Hair follicular keratinocyte (primary cell): ENCODE data around the gene PTH2. TPM values are rescaled to one million over a fixed set of nuclear protein-coding genes. Genes with fewer than 3 reads are reported as not detected.

Source experiments
- total RNA-seq: library from RNA; depleted of rRNA; stranded (reverse); fragments of >200 nt; gene quantifications from 2 replicates; pipeline ENCODE4 v1.2.3, GENCODE V29; 2015

PTH2 gene, protein sequence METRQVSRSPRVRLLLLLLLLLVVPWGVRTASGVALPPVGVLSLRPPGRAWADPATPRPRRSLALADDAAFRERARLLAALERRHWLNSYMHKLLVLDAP
- not detected in 2 replicates for total RNA-seq

DNA sequence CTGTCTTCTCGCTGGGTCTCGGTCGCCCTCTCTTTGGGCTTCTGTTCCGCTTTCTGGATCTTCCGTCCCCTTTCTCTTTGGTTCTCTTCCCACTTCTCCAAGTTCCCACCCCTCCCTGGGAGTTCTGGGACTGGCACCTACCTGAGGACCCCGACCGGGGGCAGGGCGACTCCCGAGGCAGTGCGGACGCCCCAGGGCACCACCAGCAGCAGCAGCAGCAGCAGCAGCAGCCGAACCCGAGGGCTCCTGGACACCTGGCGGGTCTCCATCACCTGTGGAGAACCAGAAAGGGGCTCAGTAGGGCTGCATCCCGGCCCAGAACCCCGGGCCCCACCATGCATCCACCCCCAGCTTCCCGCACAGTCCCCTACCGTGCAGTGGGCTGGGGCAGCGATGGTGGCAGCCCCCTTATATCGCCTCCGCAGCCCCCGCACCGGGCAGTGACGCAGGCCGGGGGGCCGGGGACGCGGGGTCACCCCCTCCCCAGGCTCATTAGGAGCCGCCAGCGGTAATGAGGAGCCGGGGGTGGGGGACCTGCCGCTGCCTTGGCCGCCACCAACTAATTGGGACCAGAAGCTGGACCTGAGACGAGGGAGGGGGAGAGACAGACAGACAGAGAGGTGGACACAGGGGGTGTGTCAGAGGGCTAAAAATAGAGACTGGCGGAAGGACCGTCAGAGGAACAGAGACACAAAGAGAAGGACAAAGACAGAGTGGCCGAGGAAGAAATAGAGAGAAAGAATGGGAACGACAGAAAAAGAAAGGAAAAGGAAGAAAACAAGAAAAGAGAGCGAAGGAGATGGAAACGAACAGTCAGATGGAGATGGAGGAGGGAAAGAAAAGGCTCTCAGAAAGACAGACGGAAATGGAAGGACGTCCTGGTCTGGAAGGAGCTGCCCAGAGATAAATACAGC, at the start of gene PTH2:
PTH2 (minus strand) TSS at position 371 of the 914 bp plus-strand sequence; CDS start at position 269, 102 bp downstream.

DNA sequence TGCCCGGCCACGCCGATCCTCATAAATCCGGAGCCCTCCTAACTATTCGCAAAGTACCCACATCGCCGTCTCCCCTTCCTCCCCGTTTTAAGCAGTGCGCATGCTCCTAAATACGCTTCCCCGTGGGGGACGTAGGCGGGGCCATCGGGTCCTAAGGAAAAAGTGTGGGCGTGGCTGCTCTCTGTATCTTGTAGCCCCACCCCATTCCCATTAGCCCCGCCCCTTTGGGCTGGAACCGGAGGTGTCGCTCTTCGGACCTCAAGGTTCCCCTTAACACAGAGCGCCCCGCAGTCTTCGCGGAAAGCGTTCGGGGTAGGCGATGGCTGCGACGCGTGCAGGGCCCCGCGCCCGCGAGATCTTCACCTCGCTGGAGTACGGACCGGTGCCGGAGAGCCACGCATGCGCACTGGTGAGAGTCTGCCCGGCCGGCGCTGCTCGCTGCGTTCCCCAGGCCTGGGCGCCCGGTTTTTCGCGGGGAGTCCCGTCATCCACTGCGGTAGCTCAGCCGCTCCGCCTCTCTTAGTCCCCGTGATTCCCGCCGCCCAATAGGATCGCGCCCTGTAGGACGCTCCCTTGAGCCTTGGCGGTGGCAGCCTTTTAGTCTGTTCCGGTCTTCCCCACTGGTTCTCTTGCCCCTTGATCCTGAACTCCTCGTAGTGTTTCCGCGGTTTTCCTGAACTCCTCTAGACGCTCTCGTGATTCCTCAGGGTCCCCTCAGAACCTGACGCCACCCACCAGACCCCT, 29.9 kb upstream of the PTH2 start, which contains the start of gene ALDH16A1:
ALDH16A1 (plus strand) TSS at position 213 of the 744 bp plus-strand sequence; CDS start at position 320, 107 bp downstream.

DNA sequence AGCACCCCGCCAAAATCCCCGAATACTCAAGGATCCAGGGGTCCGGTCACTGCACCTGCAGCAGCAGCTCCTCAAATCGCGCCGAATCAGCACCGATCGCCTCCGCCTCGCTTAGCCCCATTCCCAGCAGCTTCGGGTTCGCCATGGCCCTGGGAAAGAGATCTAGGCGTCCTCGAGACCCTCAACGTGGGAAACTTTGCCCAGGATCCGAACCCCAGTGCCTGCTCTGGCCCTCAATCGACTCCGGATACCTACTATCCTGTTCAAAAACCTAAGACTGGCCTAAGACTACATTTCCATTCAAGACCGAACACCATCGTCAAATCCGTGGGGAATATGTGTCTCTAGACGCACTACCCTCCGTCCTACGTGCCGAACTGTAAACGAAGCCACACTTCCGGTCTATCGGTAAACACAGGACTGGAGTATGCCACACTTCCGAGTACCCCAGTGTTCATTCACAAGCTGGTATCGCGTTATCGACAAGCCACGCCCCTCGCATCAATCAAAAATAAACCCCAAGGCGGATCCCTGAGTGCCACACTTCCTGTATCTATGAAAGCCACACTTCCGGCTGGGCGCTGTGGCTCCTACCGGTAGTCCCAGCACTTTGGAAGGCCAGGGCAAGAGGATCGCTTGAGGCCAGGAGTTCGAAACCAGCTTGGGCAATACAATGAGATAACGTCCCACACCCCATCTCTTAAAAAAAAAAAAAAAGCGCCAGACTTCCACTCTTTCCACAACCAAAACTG, 28.4 kb upstream of the PTH2 start, which contains the start of gene PIH1D1:
PIH1D1 (minus strand) TSS at position 385 of the 752 bp plus-strand sequence; CDS start at position 145, 240 bp downstream.

DNA sequence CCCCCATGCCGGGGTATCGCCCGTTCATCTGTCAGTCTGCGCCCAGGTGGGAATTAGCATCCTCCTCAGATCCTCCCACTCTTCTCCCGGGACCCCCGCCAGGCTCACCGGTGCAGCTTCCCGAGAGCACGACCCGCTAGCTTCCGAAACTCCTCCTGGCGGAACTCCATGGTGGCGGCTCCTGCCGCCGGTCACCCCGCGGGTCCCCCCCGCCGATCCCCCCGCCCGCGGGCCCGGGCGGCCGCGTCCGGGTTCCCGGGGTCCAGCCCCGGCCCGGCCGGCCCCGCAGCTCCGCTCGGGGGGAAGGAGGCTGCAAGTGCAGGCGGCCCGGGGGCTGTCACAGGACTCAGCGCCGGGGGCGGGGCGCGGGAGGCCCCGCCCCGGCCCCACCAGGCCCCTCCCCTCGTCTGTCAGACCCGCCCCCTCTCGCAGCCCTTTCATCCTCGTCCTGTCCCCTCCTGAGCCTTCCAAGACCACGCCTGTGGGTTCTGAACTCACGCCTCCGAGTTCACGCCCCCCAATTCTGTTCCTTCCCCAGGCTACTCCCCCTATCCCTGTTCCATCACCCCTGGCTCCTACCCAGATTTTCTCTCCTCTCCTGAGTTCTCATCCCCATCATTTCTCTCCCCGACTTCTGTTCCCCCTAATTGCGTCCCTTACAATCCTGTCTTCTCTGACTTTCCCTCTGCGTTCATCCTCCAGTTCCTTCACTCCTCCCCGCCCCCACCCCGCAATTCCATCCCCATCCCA, 18.1 kb upstream of the PTH2 start, which contains the start of gene SLC17A7:
SLC17A7 (minus strand) TSS at position 318 of the 750 bp plus-strand sequence; CDS start at position 170, 148 bp downstream.

DNA sequence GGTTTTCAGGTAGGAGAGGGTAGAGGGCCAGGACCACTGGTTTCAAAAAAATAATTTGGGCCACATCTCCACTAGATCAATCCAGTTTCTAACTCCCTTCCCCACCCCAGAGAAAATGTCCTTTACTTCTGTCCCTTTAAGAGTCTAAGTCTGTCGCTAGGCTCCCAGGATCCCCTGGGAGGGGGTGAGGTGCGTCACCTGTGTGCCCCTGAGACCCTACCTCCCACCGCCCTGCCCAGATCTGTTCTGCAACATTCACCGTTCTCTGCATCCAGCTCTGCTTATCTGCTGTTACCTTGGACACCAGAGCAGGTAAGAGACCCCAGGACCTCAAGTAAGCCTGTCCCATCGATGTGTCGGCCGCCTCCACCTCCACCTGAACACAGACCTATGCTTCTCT, 1.9 kb upstream of the PTH2 start, which contains the start of gene GFY:
GFY (plus strand) TSS at position 211 of the 400 bp plus-strand sequence. CDS start 1,043 bp downstream, outside the sequence.

DNA sequence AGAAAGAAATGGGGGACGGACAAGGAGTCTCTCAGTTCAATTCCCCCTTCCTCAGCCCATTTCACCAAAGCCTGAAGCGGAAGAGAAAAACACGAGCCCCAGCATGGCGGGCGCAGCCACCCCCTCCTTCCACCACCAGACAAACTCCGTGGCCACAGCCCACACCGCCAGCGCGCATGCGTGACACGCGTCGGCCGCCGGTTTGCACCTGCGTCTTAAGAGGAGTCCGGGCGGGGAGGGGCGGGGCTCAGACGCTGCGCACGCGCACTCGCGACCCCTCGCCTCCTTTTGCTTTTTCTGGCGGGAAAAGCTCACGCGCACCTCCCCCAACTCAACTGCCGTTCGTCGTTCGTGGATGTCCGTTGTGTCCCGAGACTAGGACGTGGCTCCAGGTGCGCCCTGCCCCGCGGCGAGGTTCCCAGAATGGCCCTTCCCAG, 35.3 kb downstream of the PTH2 start, which contains the start of gene KASH5:
KASH5 (plus strand) TSS at position 314 of the 437 bp plus-strand sequence. CDS start 2,635 bp downstream, outside the sequence.

Other genes with a start within 250 kb of the PTH2 start
- not detected in 2 replicates for gene SLC6A16, start 98.2 kb downstream of the PTH2 start, total RNA-seq
- not detected in 2 replicates for gene CD37, start 88.0 kb downstream of the PTH2 start, total RNA-seq
- gene TEAD2, start 61.0 kb downstream of the PTH2 start, total RNA-seq: 19.2 and 20.5 TPM in 2 replicates
- gene DKKL1, start 59.6 kb downstream of the PTH2 start, total RNA-seq: not detected in 2 replicates
- gene KASH5, start 35.2 kb downstream of the PTH2 start, total RNA-seq: not detected in 2 replicates
- not detected in 2 replicates for gene GFY, start 1.9 kb upstream of the PTH2 start, total RNA-seq
- not detected in 2 replicates for gene SLC17A7, start 18.1 kb upstream of the PTH2 start, total RNA-seq
- 74.7 and 86.8 TPM in 2 replicates for gene PIH1D1, start 28.4 kb upstream of the PTH2 start, total RNA-seq
- 19.4 and 29.5 TPM in 2 replicates for gene ALDH16A1, start 29.8 kb upstream of the PTH2 start, total RNA-seq
- gene FLT3LG, start 50.8 kb upstream of the PTH2 start, total RNA-seq: 1.6 and 2.1 TPM in 2 replicates
- 2,476 and 3,531 TPM in 2 replicates for gene RPL13A, start 64.2 kb upstream of the PTH2 start, total RNA-seq
- gene RPS11, start 73.0 kb upstream of the PTH2 start, total RNA-seq: 3,565 and 3,976 TPM in 2 replicates
- 16.1 and 27.0 TPM in 2 replicates for gene FCGRT, start 89.2 kb upstream of the PTH2 start, total RNA-seq
- gene RCN3, start 104.6 kb upstream of the PTH2 start, total RNA-seq: 1.3 and 3.3 TPM in 2 replicates
- 52.4 and 71.2 TPM in 2 replicates for gene NOSIP, start 157.1 kb upstream of the PTH2 start, total RNA-seq
- 5.7 and 8.2 TPM in 2 replicates for gene PRRG2, start 157.9 kb upstream of the PTH2 start, total RNA-seq
- 4.7 and 6.0 TPM in 2 replicates for gene PRR12, start 167.7 kb upstream of the PTH2 start, total RNA-seq
- 55.4 and 88.5 TPM in 2 replicates for gene RRAS, start 216.7 kb upstream of the PTH2 start, total RNA-seq
- gene SCAF1, start 218.8 kb upstream of the PTH2 start, total RNA-seq: 28.1 and 35.2 TPM in 2 replicates
- gene IRF3, start 242.4 kb upstream of the PTH2 start, total RNA-seq: 71.1 and 83.8 TPM in 2 replicates
- 18.4 and 37.6 TPM in 2 replicates for gene BCL2L12, start 242.5 kb upstream of the PTH2 start, total RNA-seq